NCI-H146 treated with DMSO at 0.1 percent for 48 hours (cell line): ENCODE measurements around the gene ANKRD2.
"Not testable (repeated sequence)": the region's sequence is repeated elsewhere in the genome, so short reads cannot be mapped to it uniquely, and the experiment has no call there.

ENCODE experiments used
- DNase-seq: peaks from one replicate; lab custom pipeline; 2025; ENCODE audit not compliant: unreplicated experiment; lab: John Stamatoyannopoulos, UW

Gene ANKRD2

DNA sequence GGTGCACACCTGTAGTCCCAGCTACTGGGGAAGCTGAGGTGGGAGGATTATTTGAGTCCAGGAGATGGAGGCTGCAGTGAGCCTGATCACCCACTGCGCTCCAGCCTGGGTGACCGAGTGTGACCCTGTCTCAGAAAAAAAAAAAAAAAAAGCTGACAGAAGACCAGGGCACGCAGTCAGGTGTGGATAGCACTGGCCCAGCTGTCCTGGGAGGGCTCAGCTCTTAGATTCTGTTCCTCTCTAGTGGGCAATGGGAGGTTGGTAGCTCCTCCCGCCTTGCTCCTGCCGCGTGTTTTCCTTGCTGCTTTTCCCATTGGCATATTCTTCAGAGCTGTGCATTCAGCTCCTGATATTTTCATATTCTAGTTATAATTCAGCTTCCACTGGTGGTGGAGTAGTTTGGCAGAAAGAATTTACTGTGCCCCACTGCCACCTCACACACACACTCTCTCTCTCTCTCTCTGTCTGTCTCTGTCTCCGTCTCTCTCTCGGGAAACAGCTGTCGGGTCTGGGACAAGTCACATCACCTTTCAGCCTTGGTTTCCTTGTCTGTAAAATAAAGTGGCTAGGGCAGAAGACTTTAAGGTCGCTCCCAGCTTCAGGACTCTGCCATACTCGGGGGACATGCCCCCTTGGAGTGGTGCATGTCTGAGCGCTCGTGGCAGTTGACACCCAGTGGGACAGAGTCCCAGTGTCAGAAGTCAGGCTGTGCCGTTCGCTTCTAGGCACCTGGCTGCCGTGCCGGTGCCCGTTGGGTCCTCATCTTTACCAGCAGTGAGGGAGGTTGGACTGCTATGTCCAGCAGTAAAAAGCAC is 25.9 kb upstream of the ANKRD2 start:
- DNase-seq: no peak

DNA sequence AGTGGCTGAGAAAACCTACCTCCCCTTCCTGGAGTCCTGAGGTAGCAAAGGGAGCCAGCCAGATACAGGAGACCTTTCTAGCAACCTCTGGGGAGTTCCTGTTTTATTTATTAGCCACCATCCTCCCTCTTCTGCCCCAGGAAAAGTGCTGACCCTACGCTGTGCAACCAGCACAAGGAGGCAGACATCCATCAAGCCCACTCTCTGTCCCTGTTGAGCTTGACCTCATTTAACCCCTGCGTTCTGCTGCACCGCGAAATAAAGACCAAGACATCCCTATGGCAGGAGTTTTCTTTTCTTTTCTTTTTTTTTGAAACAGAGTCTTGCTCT is 25.3 kb upstream of the ANKRD2 start:
- no peak for DNase-seq

DNA sequence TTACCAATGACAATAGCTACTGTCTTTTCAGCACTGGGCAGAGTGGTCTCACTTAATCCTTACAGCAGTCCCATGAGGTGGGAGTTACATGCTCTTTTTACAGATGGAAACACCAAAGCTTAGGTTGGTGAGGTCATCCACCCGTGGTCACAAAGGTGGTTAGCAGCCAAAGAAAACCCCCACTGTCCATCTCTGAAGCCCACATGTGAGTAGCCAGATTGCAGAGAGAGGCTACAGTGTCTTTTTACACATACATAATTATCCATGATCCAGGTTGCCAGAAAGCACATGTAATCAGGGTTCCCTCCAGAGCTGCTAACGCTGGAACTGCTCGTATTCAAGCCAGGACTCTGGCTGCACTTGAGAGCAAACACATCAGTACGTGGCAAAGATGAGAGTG is 24.6 kb upstream of the ANKRD2 start:
- no peak for DNase-seq

DNA sequence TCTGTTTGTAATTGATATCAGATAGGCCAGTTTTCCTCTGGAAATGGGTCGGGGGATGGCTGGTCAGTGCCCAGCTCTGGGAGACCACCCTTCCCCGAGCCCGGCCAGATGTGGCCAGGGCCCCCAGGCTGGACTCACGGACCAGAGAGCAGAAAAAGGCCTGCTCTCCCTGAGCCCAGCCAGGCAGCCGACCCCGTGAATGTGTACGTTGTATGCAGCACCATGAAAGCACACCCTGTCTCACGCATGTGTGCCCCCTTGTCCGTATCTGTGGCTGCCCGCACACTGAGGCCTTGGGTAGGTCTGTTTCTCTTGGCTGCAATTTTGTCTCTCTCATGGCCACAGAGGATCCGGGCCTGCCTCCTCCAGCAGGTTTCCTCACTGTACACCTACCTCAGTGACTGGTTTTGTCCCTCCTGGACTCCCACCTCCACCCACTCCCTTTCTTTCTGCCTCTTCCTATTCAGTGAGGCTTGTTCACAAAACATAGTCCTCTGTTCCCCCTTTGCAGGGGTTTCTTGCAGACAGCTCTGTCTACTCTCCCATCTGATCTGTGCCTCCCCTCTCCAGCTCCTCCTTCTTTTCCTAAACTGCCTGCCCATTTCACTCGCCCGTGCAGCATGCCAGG is 23.6 kb upstream of the ANKRD2 start:
- DNase-seq: no peak

DNA sequence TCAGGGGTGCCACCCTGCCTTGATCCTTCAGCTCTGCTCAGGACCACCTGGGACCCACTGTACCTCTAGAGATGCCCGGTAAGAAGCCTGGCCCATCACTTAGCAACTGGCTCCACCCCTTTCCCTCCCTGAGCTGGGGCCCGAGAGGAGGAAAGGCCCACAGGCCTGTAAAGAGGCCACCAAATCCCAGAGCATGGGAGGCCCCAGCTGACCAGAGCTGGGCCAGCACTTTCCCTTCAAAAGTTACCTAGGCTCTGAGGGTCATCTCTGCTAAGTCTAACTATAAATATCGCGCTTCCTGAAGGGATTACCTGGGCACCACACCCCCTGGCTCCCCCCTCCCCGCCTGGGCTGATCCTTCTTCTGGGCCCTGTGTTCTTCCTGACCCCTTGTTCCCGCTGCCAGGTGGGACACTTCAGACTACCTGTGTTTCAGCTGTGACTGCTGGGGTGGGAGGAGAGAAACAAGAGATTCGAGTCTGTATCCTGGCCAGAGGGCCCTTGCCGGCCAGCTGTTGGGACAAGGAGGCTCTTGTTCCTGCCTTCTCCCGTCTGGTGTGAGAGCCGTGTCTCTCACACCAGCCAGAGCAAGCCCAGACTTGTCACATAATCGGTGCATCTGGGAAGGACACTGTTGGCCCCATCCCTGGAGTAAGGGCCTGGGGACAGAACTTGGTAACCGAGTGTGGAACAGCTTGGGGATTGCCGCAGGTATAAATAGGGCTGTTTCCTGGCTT is 22.8 kb upstream of the ANKRD2 start:
- DNase-seq: peak; percentile 49

DNA sequence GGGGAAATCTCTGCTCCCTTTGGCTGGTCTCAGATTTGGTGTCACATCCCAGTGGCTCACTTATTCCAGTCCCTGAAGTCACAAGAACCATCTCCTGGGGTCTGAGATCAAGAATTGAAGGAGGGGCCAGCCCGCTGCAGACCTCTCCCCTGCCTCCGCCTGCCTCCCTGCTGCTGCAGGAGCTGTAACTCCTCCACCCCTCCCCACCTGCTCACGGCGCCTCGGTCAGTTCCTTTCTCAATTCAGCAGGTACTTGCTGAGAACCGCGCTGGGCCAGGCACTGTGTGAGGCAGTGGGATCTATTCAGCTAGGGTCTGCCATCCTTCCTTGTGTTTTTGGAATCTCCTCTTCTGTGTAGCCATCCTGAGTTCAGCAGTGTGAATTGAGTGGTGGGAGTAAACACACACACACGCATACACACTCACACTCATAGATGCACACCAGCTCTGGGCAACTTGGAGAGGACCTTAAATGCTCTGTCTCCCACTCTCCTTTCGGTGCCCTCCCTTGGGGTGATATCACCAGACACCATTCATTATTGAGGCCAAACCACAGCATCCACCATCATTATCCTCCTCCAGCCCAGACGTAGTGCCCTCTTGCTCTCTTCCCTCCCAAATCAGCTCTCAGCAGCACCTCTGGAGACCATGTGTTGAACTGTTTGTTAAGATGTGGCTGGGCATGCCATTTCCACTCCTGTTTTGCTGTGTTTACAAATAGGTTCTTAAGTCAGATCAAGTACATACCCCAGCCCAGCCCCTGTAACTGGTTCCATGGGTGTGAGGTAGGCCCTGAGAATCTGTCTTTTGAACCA is 22.0 kb upstream of the ANKRD2 start:
- DNase-seq: no peak

DNA sequence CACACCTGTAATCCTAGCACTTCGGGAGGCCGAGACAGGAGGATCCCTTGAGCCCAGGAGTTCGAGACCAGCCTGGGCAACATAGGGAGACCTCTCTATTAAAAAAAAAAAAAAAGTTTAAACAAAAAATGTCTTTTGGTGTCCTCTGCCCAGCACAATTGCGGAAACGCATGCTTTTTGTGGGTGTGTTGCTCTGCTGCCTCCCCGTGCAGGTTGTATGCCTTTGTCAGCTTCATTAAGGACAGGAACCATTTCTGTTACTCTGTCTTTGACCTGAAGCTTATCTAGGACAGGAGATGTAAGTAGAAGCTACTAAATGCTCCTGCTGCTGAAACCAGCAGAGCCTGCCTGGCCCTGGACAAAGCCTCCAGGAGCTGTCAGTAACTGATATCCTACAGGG is 21.3 kb upstream of the ANKRD2 start:
- no peak for DNase-seq

DNA sequence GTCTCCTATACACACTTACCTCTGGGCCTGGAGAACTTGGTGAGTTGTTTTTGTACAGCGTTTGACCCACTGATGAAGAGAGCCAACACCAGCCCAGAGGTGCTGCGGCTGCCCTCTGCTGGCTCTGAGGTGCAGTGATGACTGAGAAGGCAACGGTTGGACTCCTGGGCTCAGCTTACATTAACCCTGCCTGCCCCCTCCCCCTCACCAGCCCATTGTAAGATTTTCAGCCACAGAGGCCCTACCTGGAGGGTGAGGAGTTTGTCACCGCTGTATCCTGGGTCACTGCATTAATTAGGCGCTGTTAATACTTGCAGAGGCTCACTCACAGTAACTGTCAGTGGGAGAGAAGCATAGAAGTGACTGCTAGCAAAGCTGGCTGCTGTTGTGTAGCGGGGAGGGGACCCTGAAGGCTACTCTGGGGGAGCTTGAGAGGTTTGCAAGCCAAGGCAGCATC is 19.0 kb upstream of the ANKRD2 start:
- peak; percentile 59 for DNase-seq

DNA sequence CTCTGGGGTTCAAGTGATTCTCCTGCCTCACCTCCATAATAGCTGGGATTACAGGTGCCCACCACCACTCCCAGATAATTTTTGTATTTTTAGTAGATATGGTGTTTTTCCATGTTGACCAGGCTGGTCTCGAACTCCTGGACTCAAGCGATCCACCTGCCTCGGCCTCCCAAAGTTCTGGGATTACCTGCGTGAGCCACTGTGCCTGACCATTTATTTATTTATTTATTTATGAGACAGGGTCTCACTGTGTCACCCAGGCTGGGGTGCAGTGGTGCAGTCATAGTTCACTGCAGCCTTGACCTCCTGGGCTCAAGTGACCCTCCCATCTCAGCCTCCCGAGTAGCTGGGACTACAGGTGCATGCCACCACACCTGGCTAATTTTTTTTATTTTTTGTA is 18.2 kb upstream of the ANKRD2 start:
- not testable (repeated sequence) for DNase-seq

DNA sequence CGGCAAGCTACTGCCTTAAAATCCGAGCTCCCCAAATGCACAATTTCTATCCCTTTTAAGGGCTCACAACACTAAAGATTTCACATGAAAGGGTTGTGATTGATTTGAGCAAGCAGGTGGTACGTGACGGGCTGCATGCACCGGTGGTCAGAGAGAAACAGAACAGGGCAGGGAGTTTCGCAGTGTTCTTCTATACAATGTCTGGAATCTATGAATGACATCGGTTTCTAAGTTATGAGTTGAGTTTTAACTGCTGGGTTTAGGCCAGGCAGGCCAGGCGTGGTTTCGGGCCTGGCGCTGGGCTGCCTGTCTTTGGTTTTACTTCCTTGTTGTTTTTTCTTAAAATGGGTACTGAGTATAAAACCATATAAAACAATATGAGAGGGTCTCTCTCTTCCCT is 17.0 kb upstream of the ANKRD2 start:
- not testable (repeated sequence) for DNase-seq

DNA sequence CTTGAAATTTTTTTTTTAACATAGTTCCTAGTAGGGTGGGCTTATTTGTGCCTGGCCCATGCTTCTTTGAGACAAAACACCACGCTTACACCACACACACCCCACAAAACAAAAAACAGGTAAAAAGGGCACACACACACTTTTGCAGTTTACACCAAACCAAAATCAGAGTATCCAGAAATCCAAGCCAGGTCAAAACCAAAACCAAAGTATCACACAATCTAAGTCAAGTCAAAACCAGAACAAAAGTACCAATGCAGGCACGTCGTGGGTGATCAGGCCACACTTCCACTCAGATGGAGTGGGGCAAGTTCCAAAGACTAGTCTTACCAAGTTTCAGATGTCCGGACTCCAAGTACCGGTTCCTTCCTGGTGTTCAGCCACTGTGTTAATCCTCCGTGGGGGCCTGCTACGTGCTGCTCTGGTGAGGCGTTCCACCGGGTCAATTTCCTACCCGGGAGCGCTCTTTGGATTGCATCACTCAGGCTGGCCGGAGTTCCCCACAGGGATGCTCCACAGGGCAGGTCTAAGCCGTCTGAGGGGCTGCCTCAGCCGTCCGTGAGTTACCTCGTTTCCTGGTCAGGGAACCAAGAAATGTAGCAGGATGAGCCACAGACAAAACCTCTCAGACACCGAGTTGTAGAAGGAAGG is 11.7 kb upstream of the ANKRD2 start:
- DNase-seq: not testable (repeated sequence)

DNA sequence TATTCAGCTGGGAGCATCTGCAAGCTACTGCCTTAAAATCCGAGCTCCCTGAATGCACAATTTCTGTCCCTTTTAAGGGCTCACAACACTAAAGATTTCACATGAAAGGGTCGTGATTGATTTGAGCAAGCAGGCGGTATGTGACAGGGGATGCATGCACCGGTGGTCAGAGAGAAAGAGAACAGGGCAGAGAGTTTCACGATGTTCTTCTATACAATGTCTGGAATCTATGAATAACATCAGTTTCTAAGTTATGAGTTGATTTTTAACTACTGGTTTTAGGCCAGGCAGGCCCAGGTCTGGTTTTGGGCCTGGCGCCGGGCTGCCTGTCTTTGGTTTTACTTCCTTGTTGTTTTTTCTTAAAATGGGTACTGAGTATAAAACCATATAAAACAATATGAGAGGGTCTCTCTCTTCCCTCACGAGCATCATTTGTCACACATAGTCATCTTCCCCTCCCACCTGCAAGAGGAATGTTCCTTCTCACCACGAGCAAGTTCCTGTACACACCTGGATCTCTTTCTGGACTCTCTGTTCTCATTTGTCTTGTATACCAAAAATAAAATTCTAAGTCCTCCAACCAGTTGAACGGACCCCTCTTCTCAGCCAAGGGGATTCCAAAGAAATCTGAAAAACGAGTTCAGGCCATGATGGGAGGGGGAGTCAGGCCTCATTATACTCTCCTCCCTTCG is 11.0 kb upstream of the ANKRD2 start:
- not testable (repeated sequence) for DNase-seq

DNA sequence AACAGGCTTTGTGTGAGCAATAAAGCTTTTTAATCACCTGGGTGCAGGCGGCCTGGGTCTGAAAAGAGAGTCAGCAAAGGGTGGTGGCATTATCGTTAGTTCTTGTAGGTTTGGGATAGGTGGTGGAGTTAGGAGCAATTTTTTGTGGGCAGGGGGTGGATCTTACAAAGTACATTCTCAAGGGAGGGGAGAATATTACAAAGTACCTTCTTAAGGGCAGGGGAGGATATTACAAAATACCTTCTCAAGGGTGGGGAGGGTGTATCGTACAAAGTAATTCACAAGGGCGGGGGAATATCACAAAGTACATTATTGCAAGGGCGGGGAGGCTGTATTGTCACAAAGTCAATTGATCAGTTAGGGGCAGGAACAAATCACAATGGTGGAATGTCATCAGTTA is 10.2 kb upstream of the ANKRD2 start:
- not testable (repeated sequence) for DNase-seq

DNA sequence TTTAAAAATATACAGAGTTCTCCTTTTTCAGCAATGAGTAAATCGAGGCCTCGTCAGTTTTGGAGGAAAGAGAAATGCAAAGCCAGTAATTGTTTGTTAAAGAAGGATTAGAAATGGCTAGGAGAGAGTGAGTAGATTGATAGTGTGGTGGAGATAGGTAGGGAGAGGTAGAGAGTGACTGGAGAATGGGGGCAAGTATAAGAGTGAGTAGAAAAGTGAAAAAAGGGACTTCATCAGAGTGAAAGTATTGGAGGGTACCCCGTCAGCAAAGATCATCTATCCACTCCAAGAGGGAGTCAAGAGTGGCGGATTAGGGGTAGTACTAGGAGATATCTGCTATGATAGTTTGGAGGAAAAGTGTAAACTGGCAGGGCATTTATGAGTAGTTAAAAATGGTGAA is 9.2 kb upstream of the ANKRD2 start:
- DNase-seq: no peak

DNA sequence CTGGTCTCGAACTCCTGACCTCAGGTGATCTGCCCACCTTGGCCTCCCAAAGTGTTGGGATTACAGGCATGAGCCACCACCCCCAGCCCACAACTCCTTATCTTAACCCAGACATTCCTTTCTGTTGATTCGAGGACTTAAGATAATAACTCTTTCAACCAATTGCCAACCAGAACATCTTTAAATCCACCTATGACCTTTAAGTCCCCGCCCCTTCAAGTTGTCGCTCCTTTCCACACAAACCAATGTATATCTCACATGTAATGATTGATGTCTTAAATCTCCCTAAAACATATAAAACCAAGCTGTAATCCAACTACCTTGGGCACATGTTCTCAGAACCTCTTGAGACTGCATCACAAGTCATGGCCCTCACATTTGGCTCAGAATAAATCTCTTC is 7.8 kb upstream of the ANKRD2 start:
- no peak for DNase-seq

DNA sequence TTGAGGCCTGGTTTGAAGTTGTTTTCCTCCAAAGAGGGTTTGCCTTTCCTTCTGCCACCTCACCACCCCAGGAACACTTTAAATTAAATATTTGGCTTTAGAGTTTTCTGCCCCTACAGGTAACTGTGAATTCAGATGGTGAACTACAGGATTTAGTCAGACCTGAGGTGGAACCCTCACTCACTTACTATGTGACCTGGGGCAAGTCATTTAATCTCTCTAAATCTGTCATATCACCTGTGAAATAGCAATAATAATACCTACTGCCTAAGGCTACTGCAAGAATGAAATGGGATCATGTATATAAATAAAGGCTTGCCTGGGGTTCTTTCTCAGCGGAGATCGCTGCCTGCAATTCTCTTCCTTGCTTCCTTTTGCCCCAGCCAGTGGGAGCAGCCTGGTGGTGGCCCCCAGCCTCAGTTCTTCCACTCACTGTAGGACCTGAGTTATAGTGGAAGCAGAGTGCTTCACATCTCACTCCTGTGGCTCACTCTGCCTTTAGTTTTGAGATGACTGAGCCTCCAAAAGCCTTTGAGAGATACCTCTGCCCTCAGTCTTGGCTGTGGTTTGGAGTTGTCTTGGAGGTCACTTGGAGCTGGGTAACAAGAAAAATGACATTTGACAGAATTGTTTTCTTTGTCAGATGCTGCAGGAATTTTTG is 6.1 kb upstream of the ANKRD2 start:
- DNase-seq: no peak

DNA sequence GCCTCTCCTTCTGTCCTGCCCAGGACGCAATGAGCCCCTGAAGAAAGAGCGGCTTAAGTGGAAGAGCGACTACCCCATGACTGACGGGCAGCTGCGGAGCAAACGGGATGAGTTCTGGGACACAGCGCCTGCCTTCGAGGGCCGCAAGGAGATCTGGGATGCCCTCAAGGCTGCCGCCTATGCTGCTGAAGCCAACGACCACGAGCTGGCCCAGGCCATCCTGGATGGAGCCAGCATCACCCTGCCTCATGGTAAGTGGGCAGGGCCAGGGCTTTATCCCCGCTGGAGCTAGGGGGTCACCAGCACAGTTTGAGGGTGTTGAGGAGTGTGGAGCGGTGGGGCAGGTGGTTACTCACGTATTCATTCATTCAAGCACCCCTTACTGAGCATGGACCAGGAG is 4.7 kb upstream of the ANKRD2 start:
- DNase-seq: no peak

DNA sequence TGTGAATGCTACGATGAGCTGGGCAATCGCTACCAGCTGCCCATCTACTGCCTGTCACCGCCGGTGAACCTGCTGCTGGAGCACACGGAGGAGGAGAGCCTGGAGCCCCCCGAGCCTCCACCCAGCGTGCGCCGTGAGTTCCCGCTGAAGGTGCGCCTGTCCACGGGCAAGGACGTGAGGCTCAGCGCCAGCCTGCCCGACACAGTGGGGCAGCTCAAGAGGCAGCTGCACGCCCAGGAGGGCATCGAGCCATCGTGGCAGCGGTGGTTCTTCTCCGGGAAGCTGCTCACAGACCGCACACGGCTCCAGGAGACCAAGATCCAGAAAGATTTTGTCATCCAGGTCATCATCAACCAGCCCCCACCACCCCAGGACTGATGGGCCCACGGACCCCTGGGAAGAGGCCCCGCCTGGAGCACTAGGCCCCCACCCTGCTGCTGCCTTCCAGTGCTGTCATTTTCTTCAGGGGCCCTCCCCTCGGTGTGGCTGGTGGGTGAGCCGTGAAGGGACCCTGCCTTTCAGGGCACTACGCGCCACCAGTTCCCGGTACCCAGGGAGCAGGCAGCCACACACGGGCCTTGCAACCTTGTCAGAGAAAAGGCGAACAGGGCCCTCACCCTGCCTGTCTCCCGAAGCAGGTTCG is 2.3 kb upstream of the ANKRD2 start:
- no peak for DNase-seq

DNA sequence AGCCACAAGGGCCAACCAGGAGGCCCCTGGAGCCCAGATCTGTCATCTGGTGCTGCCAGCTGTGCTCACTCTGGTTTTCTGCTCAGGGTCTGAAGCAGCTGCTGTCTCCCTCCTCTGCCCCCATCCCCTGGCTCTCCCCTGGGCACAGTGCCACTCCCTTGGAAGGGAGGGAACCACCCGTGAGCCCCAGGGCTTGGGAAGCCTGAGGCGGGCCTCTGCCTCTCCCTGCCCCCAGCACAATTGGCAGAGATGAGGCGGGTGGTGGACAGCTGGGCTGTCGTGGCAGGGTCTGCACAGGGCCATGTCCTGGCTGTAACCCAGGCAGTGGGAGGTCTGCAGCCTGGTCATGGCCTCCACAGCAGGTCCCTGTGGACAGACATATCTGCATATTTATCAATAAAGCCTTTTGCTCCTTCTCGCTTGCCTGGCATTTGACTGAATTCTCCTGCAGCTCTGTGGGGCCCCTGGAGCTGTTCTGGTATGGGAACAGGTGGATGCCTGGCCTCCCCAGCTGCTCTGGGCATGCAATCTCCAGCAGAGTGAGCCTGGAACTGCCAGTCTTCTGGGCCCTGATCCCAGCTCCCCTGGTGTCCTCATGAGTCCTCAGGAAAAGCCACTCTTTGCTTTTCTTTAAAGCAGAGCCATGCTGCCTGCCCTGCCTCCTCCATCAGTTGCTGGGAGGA is 1.6 kb upstream of the ANKRD2 start:
- DNase-seq: no peak
